ENCODE measurements around the gene SPHKAP. TPM values are rescaled to one million over a fixed set of nuclear protein-coding genes. Genes with fewer than 3 reads are reported as not detected.

SPHKAP gene
- polyA plus RNA-seq, 2 of the 4 experiments (the other 2 are of a cell fraction), result 0.01 TPM; not detected in 1

- ChIA-PET CTCF (no interaction called here), POLR2A (no interaction called here)
- H3K27ac ChIP-seq, result no peak overlapping the region
- ATAC-seq (no peak), FAIRE-seq (no peak), DNase-seq (ENCODE audit: low read depth in 1 of 2, low spot score in 1 of 2) (no peak)
- WGBS (ENCODE audit: missing lambda C conversion rate), result 33% methylated on average over 9 of the region's 9 CpGs
- H3K4me1 ChIP-seq, result no peaks in the 10 kb centered on the region
- TF ChIP-seq CHD4 (IDR thresholded peaks at IDR 0.05; ENCODE audit: borderline replicate concordance) (no peak), HEYL (CRISPR knock-in tag; IDR thresholded peaks at IDR 0.05) (no peak), NPAS2 (CRISPR knock-in tag; IDR thresholded peaks at IDR 0.05; ENCODE audit: borderline replicate concordance) (no peak), MAFK (IDR thresholded peaks at IDR 0.05; ENCODE audit: partially characterized antibody) (no peak), NR3C1 (IDR thresholded peaks at IDR 0.05) (no peak), PBX3 (IDR thresholded peaks at IDR 0.05) (no peak), HOXB13 (CRISPR knock-in tag; IDR thresholded peaks at IDR 0.05; ENCODE audit: low read depth) (no peak)
- no peaks in the 10 kb centered on the region for H3K9me3 ChIP-seq
- no peak overlapping the region for H3K4me2 ChIP-seq
- H3K4me3 ChIP-seq, result no peak overlapping the region
Observed at GRCh38 chr2:228092056-228092455, 89.4 kb downstream of the SPHKAP start.

DNA sequence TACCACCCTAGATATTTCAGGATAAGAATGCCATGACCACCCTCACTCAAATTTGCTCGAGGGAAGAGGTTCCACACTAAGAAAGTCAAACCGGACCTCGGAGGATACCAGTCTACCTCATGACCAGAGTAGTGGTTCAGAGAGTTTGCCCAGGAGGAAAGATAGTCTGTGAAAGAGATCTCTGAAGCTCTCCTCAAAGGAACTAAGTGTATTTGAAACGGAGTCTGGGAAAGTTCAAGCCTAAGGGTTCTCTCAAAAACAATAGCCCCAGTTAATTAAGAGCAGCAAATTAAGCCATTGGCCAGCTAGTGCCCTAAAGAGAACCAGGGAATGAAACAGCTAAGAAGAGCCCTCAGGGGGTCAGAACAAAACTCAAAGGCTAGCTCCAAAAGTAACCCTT is 94.9 kb downstream of the SPHKAP start:
- FAIRE-seq, result no peak
- DNase-seq (ENCODE audit: low read depth in 1 of 2, low spot score in 1 of 2), result no peak
- Histone ChIP-seq H3K4me3 (no peak overlapping the region), H3K4me2 (no peak overlapping the region), H3K4me1 (no peaks in the 10 kb centered on the region), H3K9me3 (no peaks in the 10 kb centered on the region), H3K27ac (no peak overlapping the region)
- TF ChIP-seq, protein P1, sequence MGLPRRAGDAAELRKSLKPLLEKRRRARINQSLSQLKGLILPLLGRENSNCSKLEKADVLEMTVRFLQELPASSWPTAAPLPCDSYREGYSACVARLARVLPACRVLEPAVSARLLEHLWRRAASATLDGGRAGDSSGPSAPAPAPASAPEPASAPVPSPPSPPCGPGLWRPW (IDR thresholded peaks at IDR 0.05), result no peak
- CTCF ChIA-PET, result no interaction called here
- 22% methylated on average over 4 of the region's 4 CpGs for WGBS (ENCODE audit: missing lambda C conversion rate)
- POLR2A ChIA-PET, result no interaction called here
- ATAC-seq, result no peak

DNA sequence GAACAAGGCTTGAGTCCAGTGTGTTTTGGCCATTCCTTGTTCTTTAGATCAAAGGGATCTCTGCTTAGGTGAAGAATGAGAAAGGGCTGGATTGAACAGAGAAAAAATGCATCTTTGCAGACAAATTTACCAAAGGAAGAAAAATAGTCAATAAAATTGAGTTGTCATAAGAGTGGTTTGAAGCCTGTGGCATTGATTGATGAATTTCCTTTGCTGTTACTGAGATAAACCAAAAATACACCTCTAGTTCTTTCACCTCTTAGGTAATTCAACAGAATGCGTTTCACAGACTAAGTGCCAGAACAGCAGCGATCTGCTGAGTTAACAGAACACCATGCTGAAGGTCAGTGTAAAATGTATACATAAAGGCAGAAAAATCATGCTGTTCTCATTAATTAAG is 96.8 kb downstream of the SPHKAP start:
- H3K4me1 ChIP-seq, result no peaks in the 10 kb centered on the region
- 0% methylated on average over 2 of the region's 2 CpGs for WGBS (ENCODE audit: missing lambda C conversion rate)
- TF ChIP-seq KDM5A (IDR thresholded peaks at IDR 0.05) (no peak), E2F6 (IDR thresholded peaks at IDR 0.05; ENCODE audit: borderline replicate concordance, low read depth) (no peak), CHD4 (IDR thresholded peaks at IDR 0.05; ENCODE audit: borderline replicate concordance) (no peak), CBX8 (IDR thresholded peaks at IDR 0.05) (no peak), CEBPB (IDR thresholded peaks at IDR 0.05) (no peak), HEYL (CRISPR knock-in tag; IDR thresholded peaks at IDR 0.05) (no peak), NPAS2 (CRISPR knock-in tag; IDR thresholded peaks at IDR 0.05; ENCODE audit: borderline replicate concordance) (no peak), CBX2 (IDR thresholded peaks at IDR 0.05; ENCODE audit: borderline replicate concordance, low read depth) (no peak), GATA3 (IDR thresholded peaks at IDR 0.05; ENCODE audit: borderline replicate concordance) (no peak), RAD21 (conservative IDR thresholded peaks at IDR 0.05 in 1 of 2, IDR thresholded peaks at IDR 0.05 in 1 of 2) (no peak), ZSCAN20 (CRISPR knock-in tag; IDR thresholded peaks at IDR 0.05) (no peak), PBX3 (IDR thresholded peaks at IDR 0.05) (no peak), POLR2A (IDR thresholded peaks at IDR 0.05; ENCODE audit: low read length) (no peak), KDM1A (IDR thresholded peaks at IDR 0.05; ENCODE audit: low read depth) (no peak), POLR2AphosphoS2 (conservative IDR thresholded peaks at IDR 0.05; ENCODE audit: low read length) (no peak), NFE2L2 (conservative IDR thresholded peaks at IDR 0.05; ENCODE audit: low read length) (no peak), RARB (CRISPR knock-in tag; IDR thresholded peaks at IDR 0.05) (no peak)

More for the DNA sequence above, 96.8 kb downstream of the SPHKAP start:
- DNase-seq (ENCODE audit: low read depth in 1 of 2, low spot score in 1 of 2), result no peak
- Histone ChIP-seq H3K4me3 (no peak overlapping the region), H3K27ac (no peak overlapping the region), H3K9me3 (no peaks in the 10 kb centered on the region), H3K4me2 (no peak overlapping the region)
- FAIRE-seq, result no peak
- CTCF ChIA-PET, result no interaction called here
- POLR2A ChIA-PET, result no interaction called here
- ATAC-seq, result no peak

All from A549 (cell line).